GM12875 (cell line): Measurements from ENCODE around the gene PLCG2.

Experiments used
- H3K4me3 ChIP-seq: one replicate; pipeline ENCODE4 v1.5.1; 2011; ENCODE audit warnings: low read depth, low read length, control low read depth
- CTCF ChIP-seq: IDR thresholded peaks from 2 replicates; pipeline ENCODE4 v1.5.1; 2011; ENCODE audit warnings: low read depth, mild to moderate bottlenecking, control low read depth, inconsistent platforms, low read length, moderate library complexity, borderline replicate concordance; ENCODE audit not compliant: insufficient read depth

PLCG2 gene

GRCh38 chr16:81809567-81809966 lies 30.5 kb downstream of the PLCG2 start:
- no peak for TF ChIP-seq CTCF
- H3K4me3 ChIP-seq = peak overlapping the region; percentile 8

GRCh38 chr16:81810361-81810760 lies 31.3 kb downstream of the PLCG2 start:
- no peak overlapping the region for H3K4me3 ChIP-seq
- no peak for TF ChIP-seq CTCF

- peak overlapping the region; percentile 3 for H3K4me3 ChIP-seq
- TF ChIP-seq CTCF = no peak
These were observed 31.9 kb downstream of the PLCG2 start for GRCh38 chr16:81810894-81811538.

- H3K4me3 ChIP-seq = peak overlapping the region; percentile 6
- no peak for TF ChIP-seq CTCF
These were observed 34.6 kb downstream of the PLCG2 start for GRCh38 chr16:81813648-81814047.

- no peak overlapping the region for H3K4me3 ChIP-seq
- no peak for TF ChIP-seq CTCF
These were observed 35.8 kb downstream of the PLCG2 start for GRCh38 chr16:81814751-81815428.

GRCh38 chr16:81815429-81815766 lies 36.3 kb downstream of the PLCG2 start:
- TF ChIP-seq CTCF = no peak
- H3K4me3 ChIP-seq = no peak overlapping the region

GRCh38 chr16:81816351-81816750 lies 37.3 kb downstream of the PLCG2 start:
- no peak overlapping the region for H3K4me3 ChIP-seq
- no peak for TF ChIP-seq CTCF
